ENCODE measurements around the gene KRTAP4-6. TPM values are rescaled to one million over a fixed set of nuclear protein-coding genes. Genes with fewer than 3 reads are reported as not detected.
"Not testable (repeated sequence)": the region's sequence is repeated elsewhere in the genome, so short reads cannot be mapped to it uniquely, and the experiment has no call there.

Gene KRTAP4-6
- total and polyA plus RNA-seq, 10 donors: not detected

GRCh38 chr17:41163828-41164227 lies 23.5 kb upstream of the KRTAP4-6 start:
- intact Hi-C loops (cut with DNase I; ENCODE audit: low total_unique reads): no loop called here
- TF ChIP-seq CTCF (IDR thresholded peaks at IDR 0.05 in 8 of 11, conservative IDR thresholded peaks at IDR 0.05 in 3 of 11): no peak
- no peak for TF ChIP-seq POLR2AphosphoS5 (IDR thresholded peaks at IDR 0.05)
- TF ChIP-seq POLR2A (IDR thresholded peaks at IDR 0.05): no peak
- no peaks in the 10 kb centered on the region for H3K9me3 ChIP-seq
- H3K27ac ChIP-seq: no peak overlapping the region
- DNase-seq: no peak
- no peak overlapping the region for H3K4me3 ChIP-seq
- no peaks in the 10 kb centered on the region for H3K4me1 ChIP-seq
- peaks cover 0 to 7% (median 0%) of the 10 kb centered on the region in 7 donors for H3K27me3 ChIP-seq (replicated peaks in 1 of 7)
- 79 to 87% (median 86%) methylated on average over 7 of the region's 7 CpGs for WGBS, 5 donors
- H3K36me3 ChIP-seq: no peaks in the 10 kb centered on the region

- WGBS, 5 donors: 80 to 100% (median 84%) methylated on average over 1 of the region's 1 CpG
- no peak for DNase-seq
- intact Hi-C loops (cut with DNase I; ENCODE audit: low total_unique reads): no loop called here
- Histone ChIP-seq H3K27ac (no peak within 1 kb of the TSS), H3K36me3 (no peaks in the 10 kb centered on the region), H3K9me3 (no peaks in the 10 kb centered on the region), H3K4me1 (no peaks in the 10 kb centered on the region), H3K27me3 (replicated peaks in 1 of 7) (peaks cover 0 to 17% (median 0%) of the 10 kb centered on the region in 7 donors), H3K4me3 (no peak within 1 kb of the TSS)
- TF ChIP-seq CTCF (IDR thresholded peaks at IDR 0.05 in 8 of 11, conservative IDR thresholded peaks at IDR 0.05 in 3 of 11): no peak
- TF ChIP-seq POLR2A (IDR thresholded peaks at IDR 0.05): no peak
- no peak for TF ChIP-seq POLR2AphosphoS5 (IDR thresholded peaks at IDR 0.05)
These were observed 20.3 kb upstream of the KRTAP4-6 start, which contains the start of gene KRTAP4-4 for GRCh38 chr17:41160648-41161047. KRTAP4-4 (minus strand) TSS chr17:41160748; CDS start chr17:41160691, 57 bp downstream.

- H3K9me3 ChIP-seq; H3K4me1 ChIP-seq; intact Hi-C loops (cut with DNase I; ENCODE audit: low total_unique reads); DNase-seq; H3K36me3 ChIP-seq; H3K27ac ChIP-seq; H3K4me3 ChIP-seq: not testable (repeated sequence)
- peaks cover 0 to 17% (median 0%) of the 10 kb centered on the region in 7 donors for H3K27me3 ChIP-seq (replicated peaks in 1 of 7)
- whole genome bisulfite sequencing, 5 donors: 87 to 94% (median 90%) methylated on average over 2 to 3 of the region's 3 CpGs; no CpG with 5 or more reads in 1 of the 5 donors
These were observed 19.8 kb upstream of the KRTAP4-6 start for GRCh38 chr17:41160190-41160589.

- Histone ChIP-seq H3K27me3 (replicated peaks in 1 of 7) (peaks cover 0 to 14% (median 0%) of the 10 kb centered on the region in 7 donors), H3K4me1 (no peaks in the 10 kb centered on the region), H3K36me3 (no peaks in the 10 kb centered on the region), H3K9me3 (no peaks in the 10 kb centered on the region), H3K4me3 (no peak overlapping the region), H3K27ac (no peak overlapping the region)
- TF ChIP-seq CTCF (IDR thresholded peaks at IDR 0.05 in 8 of 11, conservative IDR thresholded peaks at IDR 0.05 in 3 of 11): no peak
- intact Hi-C loops (cut with DNase I; ENCODE audit: low total_unique reads): no loop called here
- 7 to 18% (median 14%) methylated on average over 2 of the region's 2 CpGs for WGBS, 5 donors
- DNase-seq: no peak
These were observed 13.5 kb upstream of the KRTAP4-6 start for GRCh38 chr17:41153856-41154255.

GRCh38 chr17:41151525-41151924 lies 11.2 kb upstream of the KRTAP4-6 start:
- Histone ChIP-seq H3K9me3 (no peaks in the 10 kb centered on the region), H3K27me3 (replicated peaks in 1 of 7) (peaks cover 0 to 4% (median 0%) of the 10 kb centered on the region in 7 donors), H3K36me3 (no peaks in the 10 kb centered on the region), H3K4me3 (no peak overlapping the region), H3K4me1 (no peaks in the 10 kb centered on the region), H3K27ac (no peak overlapping the region)
- no peak for DNase-seq
- TF ChIP-seq CTCF (IDR thresholded peaks at IDR 0.05 in 8 of 11, conservative IDR thresholded peaks at IDR 0.05 in 3 of 11) (no peak), POLR2AphosphoS5 (IDR thresholded peaks at IDR 0.05) (no peak), POLR2A (IDR thresholded peaks at IDR 0.05) (no peak)
- 78 to 90% (median 88%) methylated on average over 2 of the region's 2 CpGs for WGBS, 5 donors
- intact Hi-C loops (cut with DNase I; ENCODE audit: low total_unique reads): no loop called here
